Tibial artery (tissue), 4 donors: ENCODE data around the gene TIMP1.

Source experiments
- DNase-seq, 2 donors: peaks; one replicate each; pipeline ENCODE4 v3.0.0-alpha.2; 2019
- H3K27ac ChIP-seq, 2 donors: fragments of 200-600 bp; sonication (generic) in 1 of 2; 1 replicate in 1 of 2; 2 replicates in 1 of 2; pipeline ENCODE4 v1.5.1; 2018 to 2019; ENCODE audit warnings: mild to moderate bottlenecking in 1 of 2
- H3K27me3 ChIP-seq, 2 donors: fragments of 200-600 bp; sonication (generic) in 1 of 2; one replicate each; pipeline versions ENCODE4 v1.5.1 to v1.6.0; 2016 to 2019
- H3K36me3 ChIP-seq, 3 donors: fragments of 200-600 bp; sonication (generic) in 2 of 3; one replicate each; pipeline ENCODE4 v1.5.1; 2016 to 2019; ENCODE audit warnings: mild to moderate bottlenecking in 2 of 3
- H3K4me1 ChIP-seq, 4 donors: fragments of 200-600 bp; sonication (generic) in 2 of 4; 1 replicate in 3 of 4; 2 replicates in 1 of 4; pipeline ENCODE4 v1.5.1; 2016 to 2019
- H3K4me3 ChIP-seq, 2 donors: fragments of 200-600 bp; sonication (generic) in 1 of 2; 1 replicate in 1 of 2; 2 replicates in 1 of 2; pipeline ENCODE4 v1.5.1; 2018 to 2019; ENCODE audit warnings: mild to moderate bottlenecking in 2 of 2
- H3K9me3 ChIP-seq, 3 donors: fragments of 200-600 bp; sonication (generic) in 1 of 3; one replicate each; pipeline ENCODE4 v1.5.1; 2016 to 2019
- intact Hi-C: fragments of 100-400 bp; cut with DNase I; formaldehyde crosslinking; loops from one replicate; pipeline ENCODE4 v1.15.0; 2023; ENCODE audit warnings: low total_unique reads
- TF ChIP-seq, protein P1 (sequence below), 2 experiments: fragments of 200-600 bp in 1 of 2; fragments of 450-650 bp in 1 of 2; IDR thresholded peaks; one replicate each; pipeline ENCODE4 v1.5.1; 2017 to 2019; ENCODE audit warnings: antibody characterized with exemption in 2 of 2, mild to moderate bottlenecking in 1 of 2, moderate library complexity in 1 of 2

TIMP1 gene

DNA sequence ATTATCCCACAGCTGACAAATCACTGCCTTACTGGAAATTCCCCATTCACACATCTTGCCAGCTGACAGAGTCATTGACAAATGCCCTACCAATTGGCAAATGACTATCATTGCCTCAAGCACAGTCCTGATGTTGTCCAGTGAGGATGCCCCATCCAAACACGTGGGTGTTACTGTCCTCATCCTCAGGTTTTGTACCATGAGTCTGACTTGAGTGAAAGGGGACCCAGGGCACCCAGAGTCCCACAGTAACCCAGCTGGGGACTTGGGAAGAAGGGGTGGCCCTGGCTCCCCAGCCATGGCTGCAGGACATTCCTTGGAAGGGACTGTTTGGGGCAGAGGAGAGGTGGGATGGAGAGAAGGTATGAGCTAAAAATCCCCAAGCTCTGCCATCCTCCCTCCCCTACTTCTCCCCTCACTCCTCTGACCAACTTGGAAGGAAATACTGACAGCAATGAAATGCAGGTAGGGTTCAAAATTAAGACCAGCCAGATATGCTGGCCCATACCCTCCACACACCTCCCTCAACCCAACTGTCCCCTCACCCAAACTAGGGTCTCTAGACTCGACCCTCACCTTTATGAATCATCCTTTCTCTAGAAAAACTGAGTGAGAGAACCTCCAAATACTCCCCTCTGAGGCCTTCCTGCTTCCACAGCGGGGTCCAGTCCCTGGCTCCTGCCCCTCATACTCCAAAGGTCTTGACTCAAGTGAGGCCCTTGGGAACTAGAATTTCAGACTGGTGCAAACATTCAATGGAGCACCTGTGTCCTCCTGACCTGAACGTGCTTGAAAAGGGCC is 5.1 kb downstream of the TIMP1 start:
- no peak overlapping the region for H3K27ac ChIP-seq
- DNase-seq, result no peak
- intact Hi-C loops, result no loop called here
- H3K27me3 ChIP-seq, result no peaks in the 10 kb centered on the region
- H3K4me3 ChIP-seq, result no peak overlapping the region
- TF ChIP-seq, protein P1, sequence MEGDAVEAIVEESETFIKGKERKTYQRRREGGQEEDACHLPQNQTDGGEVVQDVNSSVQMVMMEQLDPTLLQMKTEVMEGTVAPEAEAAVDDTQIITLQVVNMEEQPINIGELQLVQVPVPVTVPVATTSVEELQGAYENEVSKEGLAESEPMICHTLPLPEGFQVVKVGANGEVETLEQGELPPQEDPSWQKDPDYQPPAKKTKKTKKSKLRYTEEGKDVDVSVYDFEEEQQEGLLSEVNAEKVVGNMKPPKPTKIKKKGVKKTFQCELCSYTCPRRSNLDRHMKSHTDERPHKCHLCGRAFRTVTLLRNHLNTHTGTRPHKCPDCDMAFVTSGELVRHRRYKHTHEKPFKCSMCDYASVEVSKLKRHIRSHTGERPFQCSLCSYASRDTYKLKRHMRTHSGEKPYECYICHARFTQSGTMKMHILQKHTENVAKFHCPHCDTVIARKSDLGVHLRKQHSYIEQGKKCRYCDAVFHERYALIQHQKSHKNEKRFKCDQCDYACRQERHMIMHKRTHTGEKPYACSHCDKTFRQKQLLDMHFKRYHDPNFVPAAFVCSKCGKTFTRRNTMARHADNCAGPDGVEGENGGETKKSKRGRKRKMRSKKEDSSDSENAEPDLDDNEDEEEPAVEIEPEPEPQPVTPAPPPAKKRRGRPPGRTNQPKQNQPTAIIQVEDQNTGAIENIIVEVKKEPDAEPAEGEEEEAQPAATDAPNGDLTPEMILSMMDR (IDR thresholded peaks at IDR 0.05), result no peak
- H3K9me3 ChIP-seq, result no peaks in the 10 kb centered on the region
- H3K36me3 ChIP-seq, result peaks cover 0 to 7% (median 0%) of the 10 kb centered on the region in 3 donors
- H3K4me1 ChIP-seq, result peaks cover 0 to 13% (median 3%) of the 10 kb centered on the region in 4 donors

DNA sequence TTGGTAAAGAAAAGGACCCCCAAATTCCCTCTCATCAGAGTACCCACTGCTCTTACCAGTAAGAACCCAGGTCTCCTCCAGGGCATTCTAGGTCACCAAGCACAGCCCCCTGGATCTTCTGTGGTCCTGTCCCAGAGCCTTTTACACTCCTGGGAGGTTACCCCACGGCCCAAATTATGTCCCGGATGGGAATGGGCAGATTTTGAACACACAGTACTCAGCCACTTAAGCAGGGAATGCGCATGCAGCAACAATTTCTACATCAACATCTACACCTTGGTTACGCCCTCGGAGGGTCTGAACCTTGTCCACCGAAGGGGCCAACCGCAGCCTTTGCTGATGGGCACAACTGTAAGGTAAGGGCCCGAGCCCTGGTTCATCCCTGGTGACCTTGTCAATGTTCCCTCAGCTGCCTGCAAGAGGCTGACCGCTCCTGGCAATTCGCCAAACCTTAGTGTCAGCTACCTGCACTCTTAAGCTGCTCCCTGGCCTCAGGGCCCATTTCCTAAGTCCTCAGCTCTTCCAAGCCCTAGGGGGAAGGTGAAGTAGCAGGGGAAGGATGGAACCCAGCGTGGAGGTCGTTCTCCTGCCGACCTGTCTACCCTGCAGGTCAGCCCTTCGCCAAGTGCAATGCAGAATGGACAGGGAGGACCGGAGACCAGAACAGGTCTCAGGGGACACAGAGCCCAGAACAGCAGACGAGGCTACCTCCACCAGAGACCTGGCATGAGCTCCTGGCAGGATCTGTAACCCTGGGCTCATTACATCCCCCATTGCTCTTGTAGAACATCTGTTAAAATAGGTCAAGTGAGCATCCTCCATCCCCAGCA is 5.9 kb downstream of the TIMP1 start:
- DNase-seq, result no peak
- H3K36me3 ChIP-seq, result peaks cover 0 to 7% (median 0%) of the 10 kb centered on the region in 3 donors
- TF ChIP-seq, protein P1 (IDR thresholded peaks at IDR 0.05), result no peak
- no peak overlapping the region for H3K4me3 ChIP-seq
- intact Hi-C loops, result no loop called here
- H3K27me3 ChIP-seq, result no peaks in the 10 kb centered on the region
- no peak overlapping the region for H3K27ac ChIP-seq
- H3K9me3 ChIP-seq, result no peaks in the 10 kb centered on the region
- peaks cover 0 to 9% (median 2%) of the 10 kb centered on the region in 4 donors for H3K4me1 ChIP-seq

DNA sequence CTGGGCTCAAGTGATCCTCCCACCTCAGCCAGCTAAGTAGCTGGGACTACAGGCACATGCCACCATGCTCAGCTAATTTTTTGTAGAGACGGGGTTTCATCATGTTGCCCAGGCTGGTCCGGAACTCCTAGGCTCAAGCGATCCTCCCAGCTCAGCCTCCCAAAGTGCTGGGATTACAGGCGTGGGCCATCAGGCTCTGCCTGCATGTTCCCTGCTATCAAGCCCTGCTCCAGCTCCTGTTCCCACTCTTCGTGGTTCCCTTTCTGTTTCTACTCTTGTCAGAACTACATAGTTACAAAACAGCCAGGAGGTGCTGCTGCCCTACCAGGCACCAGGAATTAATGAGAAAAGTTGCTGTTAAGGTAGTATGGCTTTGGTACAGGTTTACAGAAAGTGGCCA is 8.7 kb downstream of the TIMP1 start:
- intact Hi-C loops, result no loop called here
- TF ChIP-seq, protein P1 (IDR thresholded peaks at IDR 0.05), result no peak
- H3K4me3 ChIP-seq, result no peak overlapping the region

DNA sequence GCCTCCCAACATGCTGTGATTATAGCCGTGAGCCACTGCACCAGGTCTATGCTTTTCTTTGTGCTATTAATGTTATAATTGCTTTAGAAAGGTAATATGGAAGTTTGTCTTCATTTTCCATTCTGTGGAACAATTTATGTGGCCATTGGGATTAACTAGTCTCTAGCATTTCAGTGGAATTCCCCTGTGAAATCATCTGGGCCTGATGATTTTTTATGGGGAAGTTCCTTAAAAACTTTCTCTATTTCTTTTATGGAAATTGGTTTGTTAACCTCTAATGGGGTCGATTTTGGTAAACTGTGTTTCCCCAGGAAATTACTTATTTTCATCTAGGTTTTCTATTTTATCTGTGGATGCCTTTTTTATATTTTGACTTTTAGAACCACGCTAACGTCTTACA is 11.3 kb downstream of the TIMP1 start:
- intact Hi-C loops, result no loop called here
- no peak overlapping the region for H3K27ac ChIP-seq
- H3K27me3 ChIP-seq, result no peaks in the 10 kb centered on the region
- no peaks in the 10 kb centered on the region for H3K36me3 ChIP-seq
- H3K4me3 ChIP-seq, result no peak overlapping the region
- H3K9me3 ChIP-seq, result peaks cover 0 to 16% (median 16%) of the 10 kb centered on the region in 3 donors
- DNase-seq, result no peak
- H3K4me1 ChIP-seq, result peaks cover 0 to 13% (median 3%) of the 10 kb centered on the region in 4 donors
- TF ChIP-seq, protein P1 (IDR thresholded peaks at IDR 0.05), result no peak

More for the DNA sequence above, 8.7 kb downstream of the TIMP1 start:
- Histone ChIP-seq H3K4me1 (peaks cover 0 to 12% (median 3%) of the 10 kb centered on the region in 4 donors), H3K9me3 (no peaks in the 10 kb centered on the region), H3K36me3 (no peaks in the 10 kb centered on the region), H3K27me3 (no peaks in the 10 kb centered on the region), H3K27ac (no peak overlapping the region)
- DNase-seq, result no peak

DNA sequence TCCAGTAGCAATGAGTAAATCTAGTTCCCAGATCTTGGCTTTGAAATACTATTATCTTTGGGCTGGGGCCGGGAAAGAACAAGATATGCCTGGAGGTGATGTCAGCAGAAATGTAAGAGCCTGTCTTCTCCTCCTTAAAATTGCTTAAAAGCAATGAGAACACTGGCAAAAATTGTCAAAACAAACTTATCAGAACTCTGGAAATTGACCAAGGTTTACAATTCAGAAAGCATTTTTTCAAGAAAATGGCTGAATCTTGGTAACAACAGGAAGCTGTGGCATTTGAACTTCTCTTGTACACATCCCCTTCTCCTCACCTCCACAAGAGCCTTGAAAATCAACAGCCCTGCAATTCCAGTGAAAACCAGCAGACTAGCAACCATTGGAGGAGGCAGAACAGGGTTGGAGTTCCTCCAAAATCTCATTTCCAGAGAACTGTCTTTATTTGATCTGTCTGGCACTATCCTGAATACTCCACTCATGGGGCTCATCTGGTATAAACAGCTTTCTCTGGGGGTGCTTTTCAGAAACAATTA is 13.5 kb downstream of the TIMP1 start:
- TF ChIP-seq, protein P1 (IDR thresholded peaks at IDR 0.05), result no peak
- H3K27ac ChIP-seq, result peak overlapping the region; percentile 49 to 63
- no peaks in the 10 kb centered on the region for H3K36me3 ChIP-seq
- H3K9me3 ChIP-seq, result peaks cover 0 to 28% (median 25%) of the 10 kb centered on the region in 3 donors
- no peaks in the 10 kb centered on the region for H3K27me3 ChIP-seq
- no peak overlapping the region for H3K4me3 ChIP-seq
- H3K4me1 ChIP-seq, result peaks cover 0 to 13% (median 3%) of the 10 kb centered on the region in 4 donors
- DNase-seq, result peak in 1 of 2 donors; percentile 27
- intact Hi-C loops, result no loop called here
